Endometrium (tissue), 2 donors: Measurements from ENCODE around the gene GSPT1.

Source experiments
- FAIRE-seq: peaks from 2 replicates; lab custom pipeline; 2012; peaks lifted over from hg19 to GRCh38; lab: Jason Lieb, UNC
- donor health status: control.
- donor health status: control.

The GSPT1 gene

DNA sequence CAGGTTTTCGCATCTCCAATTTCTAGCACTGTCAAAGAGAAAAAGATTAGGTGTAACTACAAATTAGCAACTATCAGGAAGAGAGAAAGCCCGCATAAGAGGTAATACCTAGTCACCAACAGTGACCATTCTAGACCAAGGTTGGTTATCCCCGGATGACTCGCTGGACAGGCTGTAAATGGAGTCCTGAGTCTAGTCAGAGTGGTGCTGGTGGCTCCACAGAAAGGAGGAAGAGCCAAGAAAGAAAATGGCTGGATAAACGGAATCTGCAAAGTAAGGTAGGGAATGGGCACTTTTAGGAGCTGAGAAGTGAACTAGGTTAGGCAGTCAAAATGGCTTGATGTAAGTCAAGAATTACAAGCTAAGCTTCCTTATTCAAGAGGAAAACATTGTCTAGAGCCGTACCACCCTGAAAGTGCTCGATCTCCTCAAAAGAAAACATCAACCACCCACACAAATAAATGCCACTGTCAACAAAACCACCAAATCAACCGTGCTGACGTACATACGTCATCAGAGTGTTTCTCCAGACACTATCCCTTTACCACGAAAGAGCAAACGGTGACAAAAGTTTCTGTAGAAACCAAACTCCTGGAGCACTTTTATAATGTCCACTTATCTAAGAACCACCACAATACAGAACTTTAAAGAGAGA lies 2.2 kb downstream of the GSPT1 start:
- no peak for FAIRE-seq

DNA sequence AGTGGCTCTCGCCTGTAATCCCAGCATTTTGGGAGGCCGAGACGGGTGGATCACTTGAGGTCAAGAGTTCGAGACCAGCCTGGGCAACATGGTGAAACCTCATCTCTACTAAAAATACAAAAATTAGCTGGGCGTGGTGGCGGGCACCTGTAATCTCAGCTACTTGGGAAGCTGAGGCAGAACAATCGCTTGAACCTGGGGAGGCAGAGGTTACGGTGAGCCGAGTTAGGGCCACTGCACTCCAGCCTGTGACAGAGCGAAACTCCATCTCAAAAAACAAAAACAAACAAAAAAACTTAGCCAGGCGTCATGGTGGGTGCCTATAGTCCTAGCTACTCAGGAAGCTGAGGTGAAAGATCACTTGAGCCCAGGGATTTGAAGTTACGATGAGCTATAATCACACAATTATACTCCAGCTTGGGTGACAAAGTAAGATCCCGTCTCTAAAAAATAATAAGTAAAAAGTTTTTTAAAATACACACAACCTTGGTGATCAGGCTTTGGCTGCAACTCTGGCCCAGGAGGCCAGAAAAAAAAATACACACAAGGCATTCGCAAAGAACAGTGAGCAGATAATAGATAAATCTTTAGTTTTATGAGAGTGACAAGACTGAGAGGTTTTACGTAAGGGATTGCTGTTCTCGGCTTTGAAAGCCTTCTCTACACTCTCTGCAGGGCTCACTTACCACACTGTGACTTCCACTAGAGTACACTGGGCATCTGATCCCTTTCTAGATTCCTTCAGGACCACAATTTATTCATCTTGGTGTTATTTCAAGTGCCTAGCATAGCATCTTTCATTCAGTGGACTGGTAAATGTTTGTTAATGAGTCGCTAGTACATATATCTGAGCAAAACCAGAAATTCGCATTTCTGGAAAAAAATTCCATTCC lies 5.9 kb downstream of the GSPT1 start:
- FAIRE-seq, result no peak

DNA sequence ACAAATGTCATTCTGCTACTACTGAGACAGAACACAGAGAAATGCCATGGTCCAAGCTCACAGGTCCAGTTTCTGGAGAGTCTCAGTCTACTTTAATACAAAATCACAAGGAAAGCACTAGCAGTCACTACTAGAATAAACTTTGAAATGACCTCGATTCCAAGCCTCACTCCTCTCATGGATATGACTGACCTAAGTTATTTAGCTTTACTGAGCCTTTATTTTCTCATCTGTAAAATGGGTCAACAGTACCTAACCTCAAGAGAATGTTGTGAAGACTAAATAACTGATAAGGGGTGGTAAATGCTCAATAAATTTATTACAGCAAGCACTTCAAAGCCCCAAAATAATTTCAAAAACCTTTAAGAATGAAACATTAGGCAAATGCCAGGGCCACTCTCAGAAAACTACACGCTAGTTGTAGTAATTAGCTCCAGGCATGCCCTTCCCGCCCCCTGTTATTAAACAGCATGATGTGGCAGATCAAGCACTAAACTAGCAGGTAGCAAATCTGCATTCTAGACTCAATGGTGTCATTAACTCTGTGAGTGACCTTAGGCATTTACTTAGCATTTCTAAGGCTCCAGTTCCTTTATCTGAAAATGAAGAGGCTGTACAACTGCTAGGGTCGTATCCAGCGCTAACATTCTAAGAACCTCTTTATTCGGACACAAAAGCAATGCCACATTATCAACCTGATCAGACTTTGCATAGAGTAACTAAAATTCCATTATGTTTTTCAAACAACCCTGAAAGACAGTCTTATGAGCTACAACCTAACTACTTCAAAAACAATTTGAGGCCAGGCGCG lies 8.4 kb downstream of the GSPT1 start:
- no peak for FAIRE-seq

DNA sequence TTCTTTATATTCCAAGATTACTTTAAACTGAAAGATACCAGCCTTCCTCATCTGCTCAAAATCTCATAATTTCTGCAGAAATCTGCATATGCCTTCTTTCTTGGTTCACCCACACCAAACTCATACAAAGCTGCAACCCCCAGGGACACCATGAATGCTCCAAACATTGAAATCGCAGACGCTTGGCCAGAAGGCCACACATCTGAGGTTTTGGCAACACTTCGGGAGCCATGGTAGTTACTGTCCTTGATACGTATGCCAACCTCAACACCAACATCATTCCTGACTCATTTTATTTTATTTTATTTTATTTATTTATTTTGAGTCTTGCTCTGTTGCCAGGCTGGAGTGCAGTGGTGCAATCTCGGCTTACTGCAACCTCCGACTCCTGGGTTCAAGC lies 11.8 kb downstream of the GSPT1 start:
- no peak for FAIRE-seq

DNA sequence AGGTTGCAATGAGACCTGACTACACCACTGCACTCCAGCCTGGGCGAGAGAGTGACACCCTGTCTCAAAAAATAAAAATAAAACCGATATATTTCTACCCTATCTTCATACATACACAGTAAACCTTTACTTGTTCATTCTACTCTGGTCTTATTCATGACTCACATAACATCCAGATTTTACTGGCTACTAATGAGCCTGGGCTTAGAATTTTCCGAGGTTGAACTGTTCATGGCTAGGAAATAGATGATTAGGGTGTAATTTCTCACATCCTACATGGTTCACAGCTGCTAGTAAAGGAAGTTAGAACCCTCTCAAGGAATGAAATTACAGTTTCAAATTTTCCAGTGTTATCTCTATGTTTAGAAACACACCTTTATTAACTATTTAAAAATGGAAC lies 14.7 kb downstream of the GSPT1 start:
- no peak for FAIRE-seq

DNA sequence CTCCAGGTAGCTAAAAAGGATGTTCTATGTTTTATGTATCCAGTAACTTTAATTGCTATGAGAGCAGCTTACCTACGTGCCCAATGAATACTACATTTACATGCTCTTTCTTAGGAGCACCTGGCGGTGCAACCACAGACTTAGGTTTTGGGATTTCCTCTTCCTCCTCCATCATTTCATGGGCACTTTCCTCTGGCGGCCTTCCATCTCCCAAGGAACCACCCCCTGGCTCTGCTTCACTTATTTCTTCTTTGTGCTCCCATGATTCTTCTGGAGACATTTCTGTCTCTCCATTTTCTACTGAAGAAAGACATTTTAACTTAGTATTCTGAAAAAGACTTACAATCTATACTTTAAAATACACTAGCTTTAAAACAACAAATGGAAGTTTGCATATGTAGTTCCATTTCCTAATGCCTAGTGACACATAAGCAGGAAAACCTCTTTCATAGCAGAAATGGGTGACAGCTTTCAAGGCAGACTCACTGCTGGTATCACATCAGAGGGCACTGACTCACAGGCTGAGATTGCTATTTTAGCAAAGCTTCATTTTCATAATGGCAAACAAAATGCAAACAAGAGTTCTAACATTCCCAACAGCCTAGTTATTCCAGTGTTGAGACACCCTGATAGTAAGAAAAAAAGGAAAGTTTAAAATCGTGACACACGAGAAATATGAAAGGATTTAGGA lies 19.1 kb downstream of the GSPT1 start:
- FAIRE-seq, result no peak

DNA sequence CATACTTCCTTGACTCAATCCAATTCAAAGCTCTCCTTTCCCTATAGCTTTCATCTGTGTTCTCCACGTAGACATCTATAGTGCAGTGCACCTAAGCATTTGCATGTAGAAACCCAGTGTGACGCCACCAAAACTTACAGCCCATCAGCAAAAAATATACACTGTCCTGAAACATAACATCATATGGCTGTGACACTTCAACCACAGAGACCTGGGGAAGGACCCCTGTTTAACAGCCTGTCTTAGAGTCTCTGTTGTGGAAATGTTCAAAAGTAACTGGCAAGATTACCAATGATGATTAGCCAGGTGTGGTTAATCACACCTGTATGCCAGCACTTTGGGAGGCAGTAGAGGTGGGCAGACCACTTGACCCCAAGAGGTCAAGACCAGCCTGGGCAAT lies 22.2 kb downstream of the GSPT1 start:
- no peak for FAIRE-seq

DNA sequence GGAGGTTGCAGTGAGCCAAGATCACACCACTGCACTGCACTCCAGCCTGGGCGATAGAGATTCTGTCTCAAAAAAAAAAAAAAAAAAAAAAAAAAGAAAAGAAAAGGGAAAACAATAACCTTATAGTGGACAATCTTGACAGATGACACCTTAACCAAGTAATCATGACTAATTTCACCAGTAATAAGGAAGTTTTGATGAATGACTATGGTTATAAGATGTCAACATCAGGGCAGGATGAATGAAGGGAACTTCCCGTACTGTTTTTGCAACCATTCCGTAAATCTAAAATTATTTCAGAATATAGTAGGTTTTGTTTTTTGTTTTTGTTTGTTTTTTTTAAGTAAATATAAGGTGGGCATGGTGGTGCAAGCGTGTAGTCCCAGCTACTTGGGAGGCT lies 23.0 kb downstream of the GSPT1 start:
- FAIRE-seq, result no peak

DNA sequence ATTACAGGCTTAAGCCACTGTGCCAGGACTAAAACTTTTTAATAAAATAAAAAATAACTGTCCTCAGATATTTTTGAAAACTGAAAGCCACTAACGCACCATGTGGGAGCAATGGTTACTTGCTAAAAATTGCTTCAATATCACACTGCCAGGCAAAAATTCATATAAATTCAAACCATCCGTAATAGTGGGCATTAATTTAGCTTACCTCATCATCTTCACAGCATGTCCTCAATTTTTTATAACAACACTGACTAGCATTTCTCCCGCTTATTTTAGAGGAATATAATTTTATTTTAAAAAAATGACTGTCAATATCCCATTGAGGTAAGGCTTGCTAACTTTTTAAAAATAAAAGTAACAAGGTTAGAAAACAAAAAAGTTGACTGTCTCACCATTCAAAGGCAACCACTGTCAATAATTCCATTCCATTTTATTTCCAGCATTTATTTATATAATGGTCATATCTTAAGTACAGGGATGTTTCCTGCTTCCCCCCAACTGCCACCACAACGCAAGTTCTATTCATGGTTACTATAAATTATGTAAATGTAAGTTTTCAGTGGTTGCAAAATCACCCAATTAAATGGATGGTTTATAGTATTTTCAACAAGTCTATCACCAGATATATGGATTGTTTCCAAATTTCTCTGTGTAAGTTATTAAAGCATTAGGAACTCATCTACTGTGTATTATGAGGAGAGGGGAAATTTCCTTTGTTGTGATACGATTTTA lies 25.4 kb downstream of the GSPT1 start:
- FAIRE-seq, result no peak

DNA sequence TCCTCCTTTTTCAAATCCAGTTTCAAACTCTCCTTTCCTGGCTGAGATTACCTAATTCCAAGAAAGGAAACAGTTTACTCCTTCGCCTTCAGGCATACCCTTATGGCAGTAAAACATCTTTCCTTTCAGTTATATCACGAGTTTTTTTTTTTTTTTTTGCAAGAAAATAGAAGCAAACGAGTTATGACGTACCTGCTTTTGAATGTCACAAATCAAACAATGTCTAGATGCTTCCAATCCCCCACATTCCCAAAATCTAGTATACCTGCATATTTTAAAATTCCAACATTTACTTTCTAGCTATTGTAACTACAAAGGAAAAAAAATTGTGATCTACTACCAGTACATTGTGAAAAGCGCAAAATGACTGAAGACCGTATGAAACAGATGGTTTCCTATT lies 28.9 kb downstream of the GSPT1 start:
- FAIRE-seq, result no peak

DNA sequence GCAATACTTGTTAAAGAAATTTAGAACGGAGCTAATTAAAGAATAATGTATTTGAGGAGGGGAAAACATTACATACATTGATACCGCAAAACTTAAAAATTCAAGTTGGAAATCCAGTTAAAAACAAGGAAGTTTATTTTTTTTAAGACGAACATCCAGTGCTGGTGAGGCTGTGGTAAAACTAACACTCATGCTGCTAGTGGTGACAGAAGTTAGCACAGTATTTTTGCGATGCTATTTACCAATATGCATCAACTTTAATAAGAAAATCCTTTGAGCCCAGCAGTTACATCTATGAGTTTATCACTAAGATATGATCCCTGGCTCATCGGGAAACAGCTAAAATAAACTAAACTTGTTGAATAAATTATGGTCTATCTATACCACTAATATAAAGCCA lies 31.7 kb downstream of the GSPT1 start:
- FAIRE-seq, result no peak

DNA sequence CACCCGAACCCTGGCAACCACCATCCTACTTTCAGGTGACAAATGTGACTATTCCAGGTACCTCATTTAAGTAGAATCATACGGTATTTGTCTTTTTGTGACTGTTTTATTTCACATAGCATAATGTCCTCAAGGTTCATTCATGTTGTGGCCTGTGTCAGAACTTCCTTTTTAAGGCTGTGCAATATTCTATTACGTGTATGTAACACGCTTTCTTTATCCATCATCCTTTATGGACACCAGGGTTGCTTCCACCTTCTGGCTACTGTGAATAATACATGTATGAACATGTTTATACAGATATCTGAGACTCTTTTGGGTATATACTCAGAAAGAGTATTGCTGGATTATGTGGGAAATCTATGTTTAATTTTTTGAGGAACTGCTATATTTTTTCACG lies 35.7 kb downstream of the GSPT1 start:
- no peak for FAIRE-seq

DNA sequence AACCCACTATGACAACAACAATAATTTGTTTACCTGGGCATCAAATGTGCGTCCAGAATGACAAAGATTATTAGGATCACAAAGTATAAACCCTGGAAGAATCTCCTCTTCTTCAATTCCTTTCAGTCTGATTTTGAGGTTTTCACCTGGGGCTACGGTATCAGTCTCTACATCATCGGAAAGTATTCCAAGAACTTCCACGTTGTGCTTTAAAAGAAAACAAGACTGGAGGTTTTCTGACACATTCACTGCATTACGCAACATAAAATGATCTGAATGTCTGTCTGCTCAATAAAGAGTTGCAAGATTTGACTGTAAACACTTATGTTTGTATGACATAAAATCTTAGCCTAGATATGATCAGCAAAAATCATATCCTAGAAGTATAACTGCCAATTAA lies 38.4 kb downstream of the GSPT1 start:
- FAIRE-seq, result no peak

DNA sequence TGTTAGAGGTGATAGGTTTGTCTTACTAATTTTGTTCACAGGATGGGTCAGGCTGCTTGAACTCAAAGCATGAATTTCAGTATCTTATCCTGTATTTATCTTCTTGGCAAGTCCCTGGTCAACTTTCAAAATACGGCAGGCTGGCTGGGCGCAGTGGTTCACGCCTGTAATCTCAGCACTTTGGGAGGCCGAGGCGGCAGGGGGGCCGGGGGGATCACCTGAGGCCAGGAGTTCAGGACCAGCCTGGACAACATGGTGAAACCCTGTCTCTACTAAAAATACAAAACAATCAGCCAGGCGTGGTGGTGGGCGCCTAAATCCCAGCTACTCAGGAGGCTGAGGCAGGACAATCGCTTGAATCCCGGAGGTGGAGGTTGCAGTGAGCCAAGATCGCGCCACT lies 39.5 kb downstream of the GSPT1 start:
- FAIRE-seq, result no peak

DNA sequence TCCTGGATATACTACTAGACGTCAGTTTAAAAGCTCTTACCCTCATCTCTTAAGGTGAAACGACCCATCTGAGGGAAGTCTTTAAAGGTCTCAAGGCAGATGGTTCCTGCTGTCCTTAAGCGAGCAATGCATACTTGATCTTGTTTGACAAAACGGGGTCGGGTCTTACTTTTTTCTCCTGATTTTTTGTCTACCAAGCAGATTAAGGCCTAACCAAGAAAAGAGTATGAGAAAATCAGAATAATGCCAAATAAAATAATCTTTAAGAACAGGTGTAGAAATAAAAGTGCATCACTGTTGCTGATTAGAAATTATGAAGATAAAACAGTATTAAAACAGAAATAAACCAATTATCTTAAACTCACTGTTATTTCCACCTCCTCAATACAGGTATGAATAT lies 40.0 kb downstream of the GSPT1 start:
- FAIRE-seq, result no peak

DNA sequence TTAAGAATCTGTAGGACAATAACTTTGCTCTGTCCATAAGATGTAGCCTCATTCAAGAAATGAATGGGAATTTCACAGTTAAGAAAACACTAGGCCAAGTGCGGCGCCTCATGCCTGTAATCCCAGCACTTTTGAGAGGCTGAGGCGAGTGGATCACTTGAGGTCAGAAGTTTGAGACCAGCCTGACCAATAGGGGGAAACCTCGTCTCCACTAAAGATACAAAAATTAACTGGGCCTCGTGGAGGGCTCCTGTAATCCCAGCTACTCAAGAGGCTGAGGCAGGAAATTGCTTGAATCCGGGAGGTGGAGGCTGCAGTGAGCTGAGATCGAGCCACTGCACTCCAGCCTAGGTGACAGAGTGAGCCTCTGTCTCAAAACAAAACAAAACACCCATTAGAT lies 44.6 kb downstream of the GSPT1 start:
- no peak for FAIRE-seq

DNA sequence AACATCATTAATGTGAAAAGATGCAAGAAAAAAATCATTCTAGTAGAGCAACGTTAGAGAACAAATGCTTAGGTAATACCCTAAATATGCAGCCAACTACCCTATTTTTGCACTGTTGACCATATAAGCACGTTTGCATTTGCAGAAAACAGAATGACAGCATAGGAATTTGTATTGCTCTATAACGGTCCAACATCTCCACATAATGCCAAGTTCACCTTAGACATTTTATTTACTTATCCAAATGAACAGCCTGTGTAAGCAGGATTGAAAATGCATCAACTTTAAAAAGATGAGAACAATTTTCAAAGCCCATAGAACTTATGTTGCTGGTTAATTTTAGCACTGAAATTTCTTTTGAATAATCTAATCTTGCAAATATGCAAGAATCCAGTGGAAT lies 45.4 kb downstream of the GSPT1 start:
- FAIRE-seq, result no peak

DNA sequence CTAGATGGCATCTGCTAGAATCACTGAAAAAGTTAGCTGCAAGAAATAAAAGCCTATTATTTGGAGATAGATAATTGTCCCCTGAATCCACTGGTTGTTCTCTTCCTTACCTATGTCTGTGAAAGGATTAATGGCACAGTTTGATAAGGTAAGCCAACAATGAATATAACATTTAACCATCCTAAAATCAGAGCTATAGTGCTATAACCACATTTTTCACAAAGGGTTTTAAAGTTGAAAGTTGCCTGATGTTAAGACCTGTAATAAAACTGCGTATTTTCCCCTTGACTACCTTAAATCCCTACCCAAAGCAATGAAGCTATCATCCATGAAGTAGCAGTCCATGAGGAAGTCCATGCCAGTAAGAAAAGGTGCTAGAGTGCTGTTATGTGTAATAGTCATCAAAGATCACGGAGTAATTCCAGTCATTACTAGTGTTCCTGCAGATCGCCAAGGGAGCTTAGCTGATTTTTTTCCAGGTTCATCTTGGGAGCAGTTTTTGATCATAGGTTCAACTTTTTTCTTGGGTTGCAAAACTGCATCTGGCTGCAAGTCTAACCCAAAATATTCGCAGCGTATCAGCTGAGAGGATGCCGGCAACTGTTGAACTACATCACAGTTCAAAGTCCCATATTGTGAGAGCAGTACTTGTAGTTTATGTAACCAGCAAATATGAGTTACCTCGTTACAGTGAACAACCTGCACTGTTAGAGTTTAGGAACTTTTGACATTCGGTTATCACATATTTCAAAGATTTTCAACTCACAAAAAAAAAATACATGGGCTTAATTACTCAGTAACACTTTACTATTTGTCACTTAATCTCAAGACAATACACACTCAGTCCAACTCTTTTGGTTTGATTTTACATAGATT lies 46.2 kb downstream of the GSPT1 start:
- FAIRE-seq, result no peak

DNA sequence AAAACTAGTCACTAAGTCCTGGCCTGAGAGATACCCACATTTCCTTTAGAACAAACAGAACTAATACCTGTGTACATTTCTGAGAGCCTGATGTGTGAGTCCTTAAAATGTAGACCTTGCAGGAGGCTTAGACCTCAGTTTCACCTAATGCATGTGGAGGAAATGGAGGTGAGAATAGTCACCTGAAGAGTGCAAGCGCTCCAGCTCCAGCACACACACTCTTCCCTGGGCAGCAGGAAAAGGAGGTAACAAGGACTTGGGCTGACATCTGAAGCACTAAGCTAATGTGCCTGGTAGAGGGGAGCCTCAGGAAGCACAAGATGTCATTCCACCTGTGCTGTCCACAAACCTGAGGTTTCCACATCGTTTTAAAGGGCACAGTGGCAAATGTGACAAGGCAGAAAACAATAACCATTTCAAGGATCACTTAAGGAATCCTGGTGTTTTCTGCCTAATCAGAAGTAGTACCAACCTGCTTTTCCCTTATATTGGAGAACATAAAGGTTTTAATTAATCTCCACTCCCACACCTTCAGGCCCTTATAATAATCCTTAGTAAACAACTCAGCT lies 47.3 kb downstream of the GSPT1 start:
- FAIRE-seq, result no peak

DNA sequence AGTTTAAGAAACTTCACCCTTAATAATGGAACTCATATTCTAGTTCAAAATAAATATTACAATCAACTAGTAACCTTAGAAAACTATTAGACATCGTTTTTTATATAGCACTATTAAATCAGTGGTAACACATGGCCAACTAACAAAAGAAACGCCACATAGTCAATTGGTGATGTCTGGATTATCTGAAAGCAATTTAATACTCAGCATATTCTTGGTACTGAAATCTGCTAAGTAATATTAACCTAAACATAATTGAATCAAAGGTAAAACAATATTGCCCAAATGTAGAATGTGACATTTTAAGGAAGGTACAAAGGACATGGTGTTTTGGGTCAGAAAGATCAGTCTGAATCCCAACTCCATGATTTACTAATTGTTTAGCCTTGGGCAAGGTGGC lies 53.3 kb downstream of the GSPT1 start:
- FAIRE-seq, result no peak
